RWPE2 (cell line): ENCODE measurements around the gene HASPIN.

Source experiments
- ATAC-seq: fragments of 200-7000 bp; cut with Tn5 transposase; 3 replicates; pipeline ENCODE4 v1.9.1; 2021; ENCODE audit warnings: low read depth
- DNase-seq: peaks from one replicate; pipeline ENCODE4 v3.0.0-alpha.2; 2020; ENCODE audit warnings: low spot score
- H3K27ac ChIP-seq: fragments of 450-650 bp; 2 replicates; pipeline ENCODE4 v1.5.1; 2017; ENCODE audit warnings: mild to moderate bottlenecking; ENCODE audit not compliant: poor library complexity, severe bottlenecking
- H3K27me3 ChIP-seq: fragments of 250-450 bp; sonication (Bioruptor Pico); 2 replicates; pipeline ENCODE4 v1.5.1; 2021; ENCODE audit warnings: mild to moderate bottlenecking, moderate library complexity; ENCODE audit not compliant: insufficient read depth, poor library complexity, severe bottlenecking
- H3K36me3 ChIP-seq: fragments of 250-450 bp; sonication (Bioruptor Pico); 2 replicates; pipeline ENCODE4 v1.5.1; 2020; ENCODE audit warnings: low read depth, mild to moderate bottlenecking, moderate library complexity
- H3K4me1 ChIP-seq: fragments of 250-450 bp; sonication (Bioruptor Pico); 2 replicates; pipeline ENCODE4 v1.5.1; 2021; ENCODE audit warnings: mild to moderate bottlenecking, moderate library complexity; ENCODE audit not compliant: insufficient read depth, poor library complexity, severe bottlenecking
- H3K4me3 ChIP-seq: fragments of 250-450 bp; sonication (Bioruptor Pico); 2 replicates; pipeline ENCODE4 v1.5.1; 2021; ENCODE audit warnings: mild to moderate bottlenecking, moderate library complexity; ENCODE audit not compliant: severe bottlenecking
- H3K9me3 ChIP-seq: fragments of 250-450 bp; sonication (Bioruptor Pico); 2 replicates; pipeline ENCODE4 v1.5.1; 2021; ENCODE audit warnings: mild to moderate bottlenecking, moderate library complexity; ENCODE audit not compliant: severe bottlenecking
- TF ChIP-seq, protein P1 (sequence below): fragments of 450-650 bp; IDR thresholded peaks from one replicate; pipeline ENCODE4 v1.5.1; 2017; ENCODE audit warnings: mild to moderate bottlenecking, moderate library complexity; ENCODE audit not compliant: poor library complexity, severe bottlenecking

The HASPIN gene

DNA sequence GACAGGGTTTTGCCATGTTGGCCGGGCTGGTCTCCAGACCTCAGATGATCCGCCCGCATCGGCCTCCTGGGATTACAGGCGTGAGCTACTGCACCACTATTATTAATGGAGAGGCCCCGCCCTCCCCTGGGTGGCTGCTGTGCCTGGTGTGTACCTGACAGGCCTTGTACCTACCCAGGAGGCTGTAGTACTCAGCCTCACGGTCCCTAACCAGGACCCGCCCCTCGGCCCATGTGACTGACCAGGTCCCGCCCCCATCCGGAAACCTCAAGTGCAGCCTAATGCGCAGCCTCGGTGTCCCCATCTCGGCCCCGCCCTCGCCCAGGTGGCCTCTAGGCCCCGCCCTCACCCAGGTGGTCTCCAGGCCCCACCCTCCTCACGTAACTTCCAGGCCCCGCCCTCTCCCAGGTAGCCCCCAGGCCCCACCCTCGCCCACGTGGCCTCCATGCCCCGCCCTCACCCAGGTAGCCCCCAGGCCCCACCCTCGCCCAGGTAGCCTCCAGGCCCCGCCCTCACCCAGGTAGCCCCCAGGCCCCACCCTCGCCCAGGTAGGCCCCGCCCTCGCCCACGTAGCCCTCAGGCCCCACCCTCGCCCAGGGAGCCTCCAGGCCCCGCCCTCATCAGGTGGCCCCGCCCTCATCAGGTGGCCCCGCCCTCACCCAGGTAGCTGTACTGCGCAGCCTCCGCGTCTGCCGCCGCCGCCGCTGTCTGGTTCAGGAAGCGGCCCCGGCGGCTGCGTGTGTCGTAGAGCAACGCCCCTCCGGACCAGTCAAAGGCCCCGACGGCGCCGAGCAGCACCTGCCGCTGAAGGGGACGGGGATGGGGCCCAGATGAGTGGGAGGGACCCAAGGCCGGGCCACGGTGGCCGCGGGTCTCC, 31.0 kb downstream of the HASPIN start:
- peaks cover 6% of the 10 kb centered on the region for H3K4me1 ChIP-seq
- H3K27ac ChIP-seq, result peak overlapping the region; percentile 47
- no peaks in the 10 kb centered on the region for H3K36me3 ChIP-seq
- H3K9me3 ChIP-seq, result no peaks in the 10 kb centered on the region
- peak; percentile 96 for DNase-seq
- TF ChIP-seq, protein P1, sequence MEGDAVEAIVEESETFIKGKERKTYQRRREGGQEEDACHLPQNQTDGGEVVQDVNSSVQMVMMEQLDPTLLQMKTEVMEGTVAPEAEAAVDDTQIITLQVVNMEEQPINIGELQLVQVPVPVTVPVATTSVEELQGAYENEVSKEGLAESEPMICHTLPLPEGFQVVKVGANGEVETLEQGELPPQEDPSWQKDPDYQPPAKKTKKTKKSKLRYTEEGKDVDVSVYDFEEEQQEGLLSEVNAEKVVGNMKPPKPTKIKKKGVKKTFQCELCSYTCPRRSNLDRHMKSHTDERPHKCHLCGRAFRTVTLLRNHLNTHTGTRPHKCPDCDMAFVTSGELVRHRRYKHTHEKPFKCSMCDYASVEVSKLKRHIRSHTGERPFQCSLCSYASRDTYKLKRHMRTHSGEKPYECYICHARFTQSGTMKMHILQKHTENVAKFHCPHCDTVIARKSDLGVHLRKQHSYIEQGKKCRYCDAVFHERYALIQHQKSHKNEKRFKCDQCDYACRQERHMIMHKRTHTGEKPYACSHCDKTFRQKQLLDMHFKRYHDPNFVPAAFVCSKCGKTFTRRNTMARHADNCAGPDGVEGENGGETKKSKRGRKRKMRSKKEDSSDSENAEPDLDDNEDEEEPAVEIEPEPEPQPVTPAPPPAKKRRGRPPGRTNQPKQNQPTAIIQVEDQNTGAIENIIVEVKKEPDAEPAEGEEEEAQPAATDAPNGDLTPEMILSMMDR, result no peak
- H3K27me3 ChIP-seq, result no peaks in the 10 kb centered on the region
- H3K4me3 ChIP-seq, result peak overlapping the region; percentile 51
- peak; percentile 90 for ATAC-seq

DNA sequence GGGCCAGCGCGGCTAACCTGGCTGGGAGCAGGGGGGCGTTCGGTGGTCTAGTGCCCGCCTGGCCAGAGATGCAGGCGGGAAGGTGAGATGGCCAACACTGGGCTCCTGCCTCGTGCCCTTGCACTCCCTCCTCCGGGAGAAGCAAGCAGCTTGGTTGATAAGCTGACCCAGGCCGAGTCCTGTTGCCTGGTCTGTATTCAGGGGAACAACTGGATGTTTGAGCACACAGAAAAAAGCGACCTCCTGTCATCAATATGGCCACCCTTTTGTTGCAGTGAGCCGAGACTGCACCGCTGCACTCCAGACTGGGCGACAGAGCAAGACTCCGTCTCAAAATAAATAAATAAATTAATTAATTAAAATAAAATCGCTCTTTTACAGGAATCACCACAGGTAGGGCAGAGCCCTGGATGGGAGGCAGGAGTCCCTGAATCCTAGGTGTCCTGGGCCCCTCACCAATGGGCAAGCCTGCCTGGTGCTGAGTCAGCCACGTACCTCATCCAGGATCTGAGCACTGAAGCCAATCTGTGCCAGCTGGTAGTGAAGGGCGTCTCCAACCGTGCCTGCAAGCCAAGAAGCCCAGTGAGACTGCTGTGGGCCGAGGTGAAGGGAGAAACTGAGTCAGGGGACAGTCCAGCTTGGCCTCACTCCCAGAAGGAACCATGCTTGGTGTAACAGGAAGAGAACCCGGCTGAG, 31.8 kb downstream of the HASPIN start:
- H3K4me1 ChIP-seq, result peaks cover 6% of the 10 kb centered on the region
- peak overlapping the region; percentile 47 for H3K27ac ChIP-seq
- no peaks in the 10 kb centered on the region for H3K36me3 ChIP-seq
- DNase-seq, result no peak
- TF ChIP-seq, protein P1, result no peak
- ATAC-seq, result no peak
- no peaks in the 10 kb centered on the region for H3K9me3 ChIP-seq
- no peaks in the 10 kb centered on the region for H3K27me3 ChIP-seq
- peak overlapping the region; percentile 51 for H3K4me3 ChIP-seq

DNA sequence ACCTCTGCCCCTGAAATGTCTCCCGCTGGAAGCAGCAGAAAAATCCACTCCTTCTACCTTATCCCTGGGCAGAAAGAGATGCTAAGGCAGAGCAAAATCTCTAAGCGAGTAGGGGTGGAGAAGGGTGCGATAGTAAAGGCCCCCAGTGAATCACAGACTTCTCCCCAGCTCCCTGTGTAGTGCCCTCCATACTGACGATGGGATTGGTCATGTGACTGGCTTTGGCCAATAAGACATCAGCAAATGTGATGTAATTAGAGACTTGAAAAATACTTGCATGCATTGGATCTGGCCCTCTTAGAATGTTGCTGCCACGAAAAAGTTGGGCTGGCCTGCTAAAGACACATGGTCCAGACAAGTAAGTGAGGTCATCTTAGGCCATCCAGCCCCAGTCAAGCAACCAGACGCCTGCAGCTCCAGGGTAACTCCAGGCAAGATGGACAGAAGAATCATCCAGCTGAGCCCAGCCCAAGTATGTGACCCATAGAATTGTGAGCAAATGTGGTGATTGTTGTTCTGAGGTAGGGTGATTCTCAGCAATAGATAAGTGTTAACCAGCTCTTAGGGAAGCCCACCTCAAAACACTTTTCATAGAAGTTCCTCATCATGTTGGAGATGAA, 36.0 kb downstream of the HASPIN start:
- H3K4me1 ChIP-seq, result peaks cover 4% of the 10 kb centered on the region
- H3K4me3 ChIP-seq, result no peak overlapping the region
- no peaks in the 10 kb centered on the region for H3K27me3 ChIP-seq
- H3K27ac ChIP-seq, result no peak overlapping the region
- TF ChIP-seq, protein P1, result no peak
- ATAC-seq (no peak), DNase-seq (no peak)
- no peaks in the 10 kb centered on the region for H3K9me3 ChIP-seq
- H3K36me3 ChIP-seq, result no peaks in the 10 kb centered on the region

DNA sequence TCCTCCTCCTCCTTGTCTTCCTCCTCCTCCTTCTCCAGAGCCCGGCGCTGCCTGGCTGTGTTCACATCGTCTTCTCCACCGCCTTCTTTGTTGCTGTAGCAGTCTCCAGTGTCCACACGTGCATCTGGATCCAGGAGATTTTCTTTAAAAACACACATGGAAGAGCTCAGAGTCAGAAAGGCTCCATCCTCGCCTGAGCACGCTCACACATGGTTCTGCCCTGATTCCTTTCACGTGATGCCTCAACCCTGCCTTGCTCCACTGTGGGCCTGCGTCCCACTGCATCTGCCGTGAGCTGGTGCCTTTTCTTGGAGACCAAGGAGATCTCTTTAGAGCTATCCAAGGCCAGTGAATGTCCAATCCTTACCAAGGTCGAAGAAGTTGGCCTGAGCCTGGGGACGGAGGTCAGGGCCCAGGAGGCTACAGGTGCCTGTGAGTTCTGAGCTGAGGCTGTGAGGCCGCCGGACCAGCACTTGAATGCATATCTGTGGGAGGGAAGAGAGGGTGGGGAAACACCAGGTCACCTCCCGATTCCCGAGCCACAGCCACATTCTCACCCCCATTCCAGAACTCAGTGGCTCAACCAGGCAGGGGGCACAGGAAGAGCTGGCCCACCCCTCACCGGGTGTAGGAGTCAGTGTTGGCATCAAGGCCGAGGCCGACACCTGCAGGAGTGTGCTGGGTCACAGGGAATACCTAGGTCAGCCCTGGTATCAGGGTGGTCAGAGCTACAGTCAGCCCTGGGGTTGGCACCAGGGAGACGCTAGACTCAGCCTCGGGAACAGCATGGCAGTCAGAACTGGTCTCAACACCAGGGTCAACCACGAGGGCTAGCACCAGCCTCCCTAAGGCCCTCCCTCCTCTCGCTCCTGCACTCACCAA, 37.6 kb downstream of the HASPIN start:
- Histone ChIP-seq H3K36me3 (no peaks in the 10 kb centered on the region), H3K9me3 (no peaks in the 10 kb centered on the region), H3K4me3 (no peak overlapping the region), H3K27me3 (no peaks in the 10 kb centered on the region), H3K27ac (no peak overlapping the region), H3K4me1 (no peaks in the 10 kb centered on the region)
- ATAC-seq, result no peak
- TF ChIP-seq, protein P1, result no peak
- no peak for DNase-seq
